ENCODE data around the gene ELL.

DNA sequence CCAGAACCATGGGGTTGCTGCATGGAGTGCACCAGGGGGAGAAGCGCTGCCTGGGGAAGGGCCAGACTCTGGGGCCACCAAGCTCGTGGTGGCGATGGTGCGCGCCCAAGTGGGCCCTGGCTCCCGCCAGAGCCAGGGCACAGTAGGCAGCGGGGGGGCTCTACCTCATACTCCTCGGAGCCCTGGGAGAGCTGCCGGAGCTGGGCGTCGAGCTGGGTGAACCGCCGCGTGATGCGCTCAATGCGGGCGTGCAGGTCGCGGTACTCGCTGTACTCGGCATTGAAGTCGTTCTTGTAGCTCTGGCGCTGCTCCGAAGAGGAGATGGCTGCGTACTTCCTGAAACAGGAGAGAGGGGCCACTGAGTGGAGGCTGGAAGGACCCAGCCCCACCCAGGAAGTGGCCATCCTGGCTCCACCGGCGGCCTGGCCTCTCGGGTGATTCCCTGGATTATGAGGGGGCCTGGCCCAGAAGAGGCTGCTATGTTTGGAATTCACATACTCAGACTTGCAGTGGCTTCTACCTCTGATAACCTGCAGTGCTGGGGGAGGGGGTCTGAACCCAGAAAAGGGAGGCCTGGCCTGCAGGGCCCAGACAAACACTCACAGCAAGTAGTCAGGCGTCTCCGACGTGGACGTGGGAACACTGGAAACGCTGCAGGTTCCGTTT is 75.6 kb downstream of the ELL start:
- TF ChIP-seq POLR2AphosphoS5 (IDR thresholded peaks at IDR 0.05; ENCODE audit: borderline replicate concordance, low read depth, low read length) (no peak), EZH2 (IDR thresholded peaks at IDR 0.05) (no peak)

Data from SK-N-MC (cell line).